GM21619 (cell line): ENCODE data around the gene KIF1B.
"Not testable (repeated sequence)": the region's sequence is repeated elsewhere in the genome, so short reads cannot be mapped to it uniquely, and the experiment has no call there.

ENCODE experiments used
- ATAC-seq: cut with Tn5 transposase; IDR thresholded peaks from one replicate; pipeline ENCODE4 v1.9.1; 2021; ENCODE audit not compliant: unreplicated experiment

The KIF1B gene

GRCh38 chr1:10189659-10190058 is 20.7 kb upstream of the KIF1B start:
- ATAC-seq: no peak

DNA sequence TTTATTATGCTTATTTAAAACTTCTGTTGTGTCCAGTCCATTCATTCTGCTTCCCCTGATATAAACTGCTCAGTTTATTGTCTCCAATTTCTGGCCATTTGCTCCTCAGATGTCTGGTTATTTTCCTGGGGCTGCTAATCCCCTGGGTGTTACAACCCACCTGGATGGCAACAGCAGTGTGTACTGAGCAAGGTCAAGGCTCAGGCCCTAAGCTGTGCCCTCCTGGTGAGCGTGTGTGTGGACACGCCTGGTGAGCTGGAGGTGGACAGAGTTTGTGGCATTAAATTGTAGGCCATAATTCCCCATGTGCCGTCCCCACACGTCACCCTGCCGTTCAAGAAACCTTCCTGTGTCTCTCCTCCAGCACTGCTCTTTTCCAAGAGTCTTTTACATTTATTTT is 18.1 kb upstream of the KIF1B start:
- ATAC-seq: no peak

- ATAC-seq: no peak
These were observed 17.1 kb upstream of the KIF1B start for GRCh38 chr1:10193288-10193687.

DNA sequence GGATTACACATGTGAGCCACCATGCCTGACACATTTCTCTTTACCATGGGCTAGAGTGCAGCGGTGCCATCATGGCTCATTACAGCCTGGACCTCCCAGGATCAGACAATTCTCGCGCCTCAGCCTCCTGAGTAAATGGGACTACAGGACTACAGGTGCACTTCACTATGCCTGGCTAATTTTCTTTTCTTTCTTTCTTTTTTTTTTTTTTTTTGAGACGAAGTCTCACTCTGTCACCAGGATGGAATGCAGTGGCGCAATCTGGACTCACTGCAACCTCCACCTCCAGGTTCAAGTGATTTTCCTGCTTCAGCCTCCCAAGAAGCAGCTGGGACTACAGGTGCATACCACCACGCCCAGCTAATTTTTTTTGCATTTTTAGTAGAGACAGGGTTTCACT is 14.8 kb upstream of the KIF1B start:
- ATAC-seq: no peak

DNA sequence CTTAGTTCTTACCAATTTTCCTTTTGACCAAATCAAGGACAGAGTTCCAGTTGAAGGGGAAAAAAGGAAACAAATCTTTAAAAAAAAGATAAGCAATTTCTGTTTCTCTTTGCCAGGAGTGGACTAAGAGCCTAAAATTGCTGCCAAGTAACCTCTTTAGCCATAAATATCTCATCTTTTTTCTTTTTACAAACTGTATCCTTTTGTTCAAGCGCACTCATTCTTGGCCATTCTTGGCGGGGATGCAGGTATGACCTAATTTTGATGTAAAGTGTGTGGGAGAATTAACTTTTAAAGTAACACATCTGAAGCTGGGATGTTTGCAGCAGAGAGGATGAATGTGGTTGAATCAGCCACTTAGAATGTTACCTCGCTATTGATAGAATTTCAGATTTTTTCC is 13.4 kb upstream of the KIF1B start:
- no peak for ATAC-seq

DNA sequence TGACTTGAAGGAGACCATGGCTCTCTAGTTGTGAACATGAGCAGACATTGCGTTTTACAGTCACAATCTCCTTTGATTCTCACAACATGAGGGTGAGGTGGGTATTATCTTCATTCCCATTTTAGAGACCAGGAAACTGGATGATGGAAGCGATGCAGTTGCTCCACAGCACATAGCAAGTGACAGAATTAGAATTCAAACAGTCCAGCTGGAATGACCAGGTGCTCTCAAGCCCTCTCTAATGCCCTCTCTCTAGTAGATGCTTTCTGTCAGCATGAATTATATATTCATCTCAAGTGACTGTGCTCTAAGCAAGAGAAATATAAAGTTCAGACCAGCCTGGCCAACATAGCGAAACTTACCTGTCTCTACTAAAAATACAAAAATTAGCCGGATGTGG is 9.8 kb upstream of the KIF1B start:
- ATAC-seq: no peak

GRCh38 chr1:10204003-10204642 is 6.2 kb upstream of the KIF1B start:
- ATAC-seq: no peak

DNA sequence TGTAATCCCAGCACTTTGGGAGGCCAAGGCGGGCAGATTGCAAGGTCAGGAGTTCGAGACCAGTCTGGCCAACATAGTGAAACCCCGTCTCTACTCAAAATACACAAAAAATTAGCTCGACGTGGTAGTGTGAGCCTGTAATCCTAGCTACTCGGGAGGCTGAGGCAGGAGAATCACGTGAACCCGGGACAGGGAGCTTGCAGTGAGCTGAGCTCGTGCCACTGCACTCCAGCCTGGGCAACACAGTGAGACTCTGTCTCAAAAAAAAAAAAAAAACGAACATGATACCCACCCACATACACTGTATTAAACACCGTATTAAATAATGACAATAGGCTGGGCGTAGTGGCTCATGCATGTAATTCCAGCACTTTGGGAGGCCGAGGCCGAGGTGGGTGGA is 5.2 kb upstream of the KIF1B start:
- ATAC-seq: not testable (repeated sequence)

GRCh38 chr1:10207810-10208209 is 2.6 kb upstream of the KIF1B start:
- ATAC-seq: no peak

GRCh38 chr1:10208537-10208936 is 1.8 kb upstream of the KIF1B start:
- no peak for ATAC-seq

- no peak for ATAC-seq
These were observed 823 bp upstream of the KIF1B start for GRCh38 chr1:10209590-10209904.

- peak; percentile 5 for ATAC-seq
These were observed 753 bp downstream of the KIF1B start for GRCh38 chr1:10210841-10211804.

GRCh38 chr1:10211805-10212410 is 1.5 kb downstream of the KIF1B start:
- no peak for ATAC-seq

DNA sequence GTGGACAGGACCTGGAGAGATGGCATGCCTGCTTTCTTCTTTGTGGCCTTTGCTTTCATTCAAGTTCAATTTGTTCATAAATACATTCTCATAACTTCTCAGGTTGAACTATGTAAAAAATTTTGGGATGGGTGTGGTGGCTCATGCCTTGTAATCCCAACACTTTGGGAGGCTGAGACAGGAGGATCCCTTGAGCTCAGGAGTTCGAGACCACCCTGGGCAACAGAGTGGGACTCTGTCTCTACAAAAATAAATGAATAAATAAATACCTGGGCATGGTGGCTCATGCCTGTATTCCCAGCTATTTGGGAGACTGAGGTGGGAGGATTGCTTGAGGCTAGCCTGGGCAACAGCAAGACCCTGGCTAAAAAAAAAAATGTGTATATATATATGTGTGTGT is 2.1 kb downstream of the KIF1B start:
- no peak for ATAC-seq

DNA sequence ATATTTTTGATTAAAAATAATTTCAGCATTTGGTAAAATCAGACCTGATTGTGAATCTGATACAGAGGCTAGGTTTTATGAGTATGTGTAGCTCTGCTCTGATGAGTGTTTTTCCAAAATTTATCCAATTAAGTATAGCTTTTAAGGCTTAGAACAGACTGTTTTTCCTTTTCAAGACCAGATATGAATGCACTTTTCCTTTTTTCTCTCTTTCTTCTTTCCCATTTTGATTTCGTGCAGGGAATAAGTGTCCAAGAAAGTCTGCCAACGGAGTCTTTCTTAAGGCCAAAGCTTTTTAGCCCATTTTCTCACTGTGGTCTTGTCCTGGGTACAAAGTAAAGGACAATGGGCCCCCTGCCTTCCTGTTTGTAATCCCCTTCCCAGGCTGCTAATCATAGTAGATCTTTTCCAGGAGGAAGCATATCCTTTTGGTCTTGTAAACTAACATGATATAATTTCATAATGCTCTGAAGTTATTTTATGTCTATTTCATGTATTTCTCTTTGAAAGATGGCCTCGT is 2.9 kb downstream of the KIF1B start:
- no peak for ATAC-seq

- ATAC-seq: no peak
These were observed 5.8 kb downstream of the KIF1B start for GRCh38 chr1:10216090-10216749.

- ATAC-seq: no peak
These were observed 7.5 kb downstream of the KIF1B start for GRCh38 chr1:10217748-10218441.

DNA sequence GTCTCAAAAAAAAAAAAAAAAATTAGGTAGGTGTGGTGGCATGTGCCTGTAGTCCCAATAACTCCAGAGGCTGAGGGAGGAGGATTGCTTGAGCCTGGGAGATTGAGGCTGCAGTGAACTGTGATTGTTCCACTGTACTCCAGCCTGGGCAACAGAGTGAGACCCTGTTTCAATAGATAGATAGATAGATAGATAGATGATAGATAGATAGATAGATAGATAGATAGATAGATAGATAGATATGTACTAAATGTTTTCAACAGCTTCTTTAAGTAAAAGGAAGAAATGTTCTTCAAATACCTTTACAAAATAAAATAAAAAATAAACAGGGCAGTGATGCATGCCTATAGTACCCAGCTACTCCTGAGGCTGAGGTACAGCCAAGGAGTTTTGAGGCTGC is 9.8 kb downstream of the KIF1B start:
- ATAC-seq: no peak

- not testable (repeated sequence) for ATAC-seq
These were observed 10.3 kb downstream of the KIF1B start for GRCh38 chr1:10220657-10221056.

DNA sequence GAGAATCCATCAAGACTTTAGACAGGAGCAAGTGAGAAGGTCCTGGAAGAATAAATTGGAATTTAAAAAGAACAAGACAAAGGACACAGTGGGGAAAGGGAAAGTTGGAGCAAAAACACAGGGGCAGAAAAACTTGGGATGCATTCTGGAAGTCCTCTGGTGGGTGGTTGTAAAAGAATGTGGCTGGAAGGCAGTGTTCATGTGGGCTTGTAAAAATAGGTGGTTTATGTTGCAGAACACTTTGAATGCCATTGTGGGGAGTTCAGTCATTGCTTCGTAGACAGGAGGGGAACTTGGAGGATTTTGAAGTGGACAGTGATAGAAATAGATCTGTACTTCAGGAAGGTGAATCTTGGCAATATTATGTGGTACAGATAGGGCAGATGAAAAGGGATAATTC is 15.2 kb downstream of the KIF1B start:
- no peak for ATAC-seq

DNA sequence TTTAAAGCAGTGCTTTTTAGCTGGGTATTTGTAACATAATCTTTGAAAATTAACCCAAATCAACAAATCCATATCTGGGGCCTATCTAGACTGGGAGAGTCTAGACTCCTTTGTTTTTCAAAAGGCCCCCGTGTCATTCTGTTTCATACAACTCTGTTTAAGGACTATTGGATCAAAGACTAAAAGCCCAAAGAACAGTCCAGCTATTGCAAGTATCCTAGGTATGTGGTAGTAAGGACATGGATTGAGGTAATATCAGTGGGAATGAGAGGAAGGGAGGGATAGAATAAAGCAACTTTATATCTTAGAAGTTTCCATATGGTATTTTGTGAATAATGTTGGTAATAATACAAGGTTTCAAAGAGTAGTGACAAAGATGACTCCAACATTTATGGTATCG is 18.2 kb downstream of the KIF1B start:
- ATAC-seq: no peak
